Upper lobe of left lung (tissue), 4 donors: ENCODE data around the gene HERC2.

Source experiments
- POLR2A ChIP-seq, 4 donors: fragments of 450-650 bp; IDR thresholded peaks; one replicate each; pipeline ENCODE4 v1.5.1; 2016 to 2017; ENCODE audit warnings: antibody characterized with exemption in 4 of 4, mild to moderate bottlenecking in 2 of 4
- TF ChIP-seq, protein P1 (sequence below), 6 experiments: fragments of 450-650 bp in 4 of 6; fragments of 200-600 bp in 2 of 6; sonication (generic) in 2 of 6; IDR thresholded peaks; one replicate each; pipeline ENCODE4 v1.5.1; 2016 to 2019; ENCODE audit warnings: antibody characterized with exemption in 6 of 6

DNA sequence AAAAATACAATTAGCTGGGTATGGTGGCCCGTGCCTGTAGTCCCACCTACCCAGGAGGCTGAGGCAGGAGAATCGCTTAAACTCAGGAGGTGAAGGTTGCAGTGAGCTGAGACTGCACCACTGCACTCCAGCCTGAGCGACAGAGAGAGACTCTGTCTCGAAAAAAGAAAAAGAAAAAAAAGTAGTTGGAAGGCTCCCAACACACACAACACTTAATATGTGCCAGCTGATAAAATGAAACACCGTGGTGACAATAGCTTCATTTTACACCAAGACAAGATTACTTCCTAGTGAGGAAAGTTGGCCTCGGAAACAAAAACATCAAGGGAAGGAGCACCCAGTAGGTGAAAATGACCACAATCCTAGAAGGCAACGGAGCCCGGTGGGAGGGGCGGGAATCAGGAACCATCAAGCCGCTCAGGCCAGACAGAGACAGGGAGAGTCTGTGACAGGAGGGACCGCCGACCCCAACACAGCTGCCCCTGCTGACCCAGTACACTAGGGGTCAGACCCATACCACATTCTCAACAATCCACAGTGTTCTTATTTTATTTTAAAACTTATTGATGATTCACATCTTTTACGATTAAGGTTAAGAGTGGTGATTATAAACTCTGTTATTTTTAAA, 168.4 kb downstream of the HERC2 start:
- no peak for TF ChIP-seq POLR2A (IDR thresholded peaks at IDR 0.05)
- TF ChIP-seq, protein P1, sequence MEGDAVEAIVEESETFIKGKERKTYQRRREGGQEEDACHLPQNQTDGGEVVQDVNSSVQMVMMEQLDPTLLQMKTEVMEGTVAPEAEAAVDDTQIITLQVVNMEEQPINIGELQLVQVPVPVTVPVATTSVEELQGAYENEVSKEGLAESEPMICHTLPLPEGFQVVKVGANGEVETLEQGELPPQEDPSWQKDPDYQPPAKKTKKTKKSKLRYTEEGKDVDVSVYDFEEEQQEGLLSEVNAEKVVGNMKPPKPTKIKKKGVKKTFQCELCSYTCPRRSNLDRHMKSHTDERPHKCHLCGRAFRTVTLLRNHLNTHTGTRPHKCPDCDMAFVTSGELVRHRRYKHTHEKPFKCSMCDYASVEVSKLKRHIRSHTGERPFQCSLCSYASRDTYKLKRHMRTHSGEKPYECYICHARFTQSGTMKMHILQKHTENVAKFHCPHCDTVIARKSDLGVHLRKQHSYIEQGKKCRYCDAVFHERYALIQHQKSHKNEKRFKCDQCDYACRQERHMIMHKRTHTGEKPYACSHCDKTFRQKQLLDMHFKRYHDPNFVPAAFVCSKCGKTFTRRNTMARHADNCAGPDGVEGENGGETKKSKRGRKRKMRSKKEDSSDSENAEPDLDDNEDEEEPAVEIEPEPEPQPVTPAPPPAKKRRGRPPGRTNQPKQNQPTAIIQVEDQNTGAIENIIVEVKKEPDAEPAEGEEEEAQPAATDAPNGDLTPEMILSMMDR (IDR thresholded peaks at IDR 0.05), result no peak
